Stimulated activated CD4-positive, alpha-beta T cell treated with anti-CD3 and anti-CD28 coated beads, Interleukin-4, amount 100 ng/mL, for 1 hour (primary cell): Measurements from ENCODE around the gene ZNF529.
"Not testable (repeated sequence)": the region's sequence is repeated elsewhere in the genome, so short reads cannot be mapped to it uniquely, and the experiment has no call there.

ENCODE experiments used
- DNase-seq: peaks from one replicate; pipeline ENCODE4 v3.0.0-alpha.2; 2020

The ZNF529 gene

DNA sequence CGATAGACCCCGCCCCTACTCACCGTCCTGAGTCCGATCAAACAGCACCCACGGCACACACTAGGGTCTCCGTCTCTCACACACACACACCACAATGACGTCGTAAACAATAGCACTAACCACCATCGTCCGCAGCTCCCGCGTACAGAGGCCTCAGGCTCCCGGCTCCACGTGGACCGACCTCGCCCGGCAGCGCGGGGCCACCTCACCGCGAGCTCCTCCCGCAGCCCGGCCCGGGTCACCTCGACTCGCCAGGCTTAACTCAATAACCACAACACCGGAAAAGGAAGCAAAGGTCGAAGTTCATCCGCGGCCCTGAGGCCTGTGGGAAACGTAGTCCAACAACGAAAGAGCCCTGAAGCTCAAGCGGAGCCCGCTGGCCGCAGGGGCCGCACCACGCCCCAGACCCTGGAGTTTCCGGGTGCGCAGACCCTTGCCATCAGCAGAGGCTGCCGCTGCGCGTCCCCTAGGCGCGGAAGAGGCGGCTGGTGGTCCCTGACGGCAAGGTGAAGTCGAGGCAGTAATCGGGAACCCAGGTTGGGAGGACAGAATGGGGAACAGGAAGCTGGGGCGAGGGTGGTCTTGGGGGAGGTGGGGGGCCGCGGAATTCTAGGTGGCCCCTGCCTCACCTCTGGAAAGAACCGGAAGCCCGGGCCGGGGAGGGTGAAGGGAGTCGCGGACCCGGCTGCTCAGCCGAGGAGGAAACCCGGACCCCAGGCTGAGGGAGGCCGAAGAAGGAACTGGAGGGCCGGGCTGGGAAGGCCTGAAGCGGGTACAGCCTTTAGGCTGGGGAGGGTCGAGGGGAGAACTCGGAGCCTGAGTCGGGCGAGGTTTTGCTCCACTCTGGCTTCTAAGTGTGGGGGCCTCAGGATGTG is at the start of gene ZNF529:
ZNF529 (minus strand) TSS at position 273 of the 875 bp plus-strand sequence. CDS start 946 bp downstream, outside the sequence.
- DNase-seq: peak; percentile 74

DNA sequence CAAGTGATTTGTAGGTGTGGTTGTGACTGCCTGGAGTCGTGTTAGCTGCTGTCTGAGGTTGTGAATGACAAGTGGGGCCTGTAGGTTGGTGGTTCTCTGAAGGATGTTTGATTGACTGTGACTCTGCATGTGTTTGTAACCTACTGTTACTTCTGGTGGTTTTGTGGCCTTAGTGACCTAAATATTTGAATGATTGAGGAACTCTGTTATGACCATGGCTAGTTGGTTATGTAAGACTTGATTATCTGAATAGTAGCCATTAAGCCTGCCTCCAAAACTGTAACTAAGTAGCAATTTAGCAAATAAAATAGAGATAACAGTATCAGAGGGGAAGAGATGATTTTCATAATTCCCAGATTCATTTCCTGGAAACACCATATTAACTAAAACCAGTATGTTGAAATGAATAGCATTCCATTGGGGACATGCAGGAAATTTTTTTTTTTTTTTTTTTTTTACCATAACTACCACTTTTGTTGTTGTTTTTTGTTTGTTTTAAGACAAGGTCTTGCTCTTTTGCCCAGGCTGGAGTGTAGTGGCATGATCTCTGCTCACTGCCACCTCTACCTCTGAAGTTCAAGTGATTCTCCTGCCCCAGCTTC is 32.9 kb upstream of the ZNF529 start:
- DNase-seq: no peak

DNA sequence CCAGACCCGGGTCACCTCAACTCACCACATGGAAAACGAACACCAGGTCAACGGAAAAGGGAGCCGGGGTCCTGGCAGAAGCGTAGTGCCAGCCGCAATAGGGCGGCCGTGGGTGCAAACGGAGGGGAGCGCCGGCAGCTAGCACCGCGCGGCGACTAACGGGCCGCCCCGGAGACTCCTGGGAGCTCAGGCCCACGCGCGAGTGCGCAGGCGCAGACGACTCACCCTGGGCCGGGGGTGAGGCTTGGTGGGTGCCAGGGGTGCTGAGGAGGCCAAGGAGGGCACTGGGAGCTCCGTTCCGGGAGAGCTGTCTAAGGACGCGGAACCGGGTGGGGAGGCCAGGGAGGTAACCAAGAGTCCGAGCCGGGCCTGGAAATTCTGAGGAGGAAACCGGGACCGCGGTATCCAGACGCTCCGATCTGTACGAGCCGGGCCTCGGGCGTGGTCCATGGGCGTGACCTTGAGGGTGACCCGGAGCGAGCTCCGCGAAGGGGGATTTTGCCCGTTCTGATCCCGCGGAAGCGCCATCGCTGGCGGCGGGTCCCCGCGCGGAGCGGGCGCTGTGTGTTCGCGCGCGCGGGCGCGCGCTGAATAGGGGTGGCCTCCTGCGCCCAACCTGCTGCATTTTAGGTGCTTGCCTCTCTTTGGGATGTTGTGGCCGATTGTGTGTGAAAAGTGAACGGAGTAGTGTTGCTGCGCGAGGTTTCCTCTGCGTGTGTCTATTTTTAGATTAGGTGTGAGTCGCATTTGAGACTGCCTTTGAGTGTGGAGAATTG is 32.2 kb upstream of the ZNF529 start, which contains the start of gene ZNF382:
ZNF382 (plus strand) TSS at position 213 of the 776 bp plus-strand sequence. CDS start 4,602 bp downstream, outside the sequence.
- peak; percentile 94 for DNase-seq

DNA sequence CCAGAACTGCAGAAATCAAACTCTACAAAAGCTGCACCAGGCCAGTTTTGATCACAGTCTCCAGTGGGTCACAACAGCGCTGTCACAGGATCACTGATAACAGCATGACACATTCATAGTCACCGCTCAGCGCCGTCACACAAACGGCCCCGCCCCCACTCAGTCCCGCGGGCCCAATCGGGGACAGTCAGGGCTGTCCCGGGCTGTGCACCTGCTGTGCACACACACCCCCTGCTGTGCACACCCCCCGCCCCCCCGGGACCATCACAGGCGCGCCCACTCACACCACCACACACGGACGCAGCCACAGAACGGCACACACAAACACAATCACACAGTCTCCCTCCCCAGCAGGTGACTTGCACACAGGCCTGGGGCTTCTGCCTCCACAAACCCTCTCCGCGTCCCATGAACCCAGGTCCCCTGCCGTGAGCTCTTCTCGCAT is 31.6 kb upstream of the ZNF529 start:
- peak; percentile 91 for DNase-seq

DNA sequence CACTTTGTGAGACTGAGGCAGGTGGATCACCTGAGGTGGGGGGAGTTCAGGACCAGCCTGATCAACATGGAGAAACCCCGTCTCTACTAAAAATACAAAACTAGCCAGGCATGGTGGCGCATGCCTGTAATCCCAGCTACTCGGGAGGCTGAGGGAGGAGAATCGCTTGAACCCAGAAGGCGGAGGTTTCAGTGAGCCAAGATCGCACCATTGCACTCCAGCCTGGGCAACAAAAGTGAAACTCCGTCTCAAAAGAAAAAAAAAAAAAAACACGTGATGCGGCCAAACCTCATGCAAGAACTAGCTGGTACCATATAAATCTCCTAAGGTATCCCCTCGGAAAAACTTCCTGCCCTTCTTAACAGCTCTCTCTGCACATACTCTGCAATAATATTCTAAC is 29.6 kb upstream of the ZNF529 start:
- not testable (repeated sequence) for DNase-seq

DNA sequence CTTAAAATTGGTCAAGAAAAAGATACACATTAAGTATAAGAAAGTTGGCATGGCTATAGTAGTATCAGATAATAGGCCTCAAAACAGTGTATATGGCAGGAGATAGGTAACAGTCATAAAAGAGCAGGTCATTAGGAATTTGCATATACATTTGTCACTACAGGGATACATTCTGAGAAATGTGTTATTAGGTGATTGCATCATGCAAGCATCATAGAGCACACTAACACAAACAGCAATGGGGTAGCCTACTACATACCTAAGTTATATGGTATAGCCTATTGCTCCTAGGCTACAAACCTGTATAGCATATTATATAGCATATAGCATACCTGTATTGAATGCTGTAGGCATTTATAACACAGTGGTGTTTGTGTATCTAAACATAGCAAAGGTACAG is 6.2 kb upstream of the ZNF529 start:
- DNase-seq: no peak

DNA sequence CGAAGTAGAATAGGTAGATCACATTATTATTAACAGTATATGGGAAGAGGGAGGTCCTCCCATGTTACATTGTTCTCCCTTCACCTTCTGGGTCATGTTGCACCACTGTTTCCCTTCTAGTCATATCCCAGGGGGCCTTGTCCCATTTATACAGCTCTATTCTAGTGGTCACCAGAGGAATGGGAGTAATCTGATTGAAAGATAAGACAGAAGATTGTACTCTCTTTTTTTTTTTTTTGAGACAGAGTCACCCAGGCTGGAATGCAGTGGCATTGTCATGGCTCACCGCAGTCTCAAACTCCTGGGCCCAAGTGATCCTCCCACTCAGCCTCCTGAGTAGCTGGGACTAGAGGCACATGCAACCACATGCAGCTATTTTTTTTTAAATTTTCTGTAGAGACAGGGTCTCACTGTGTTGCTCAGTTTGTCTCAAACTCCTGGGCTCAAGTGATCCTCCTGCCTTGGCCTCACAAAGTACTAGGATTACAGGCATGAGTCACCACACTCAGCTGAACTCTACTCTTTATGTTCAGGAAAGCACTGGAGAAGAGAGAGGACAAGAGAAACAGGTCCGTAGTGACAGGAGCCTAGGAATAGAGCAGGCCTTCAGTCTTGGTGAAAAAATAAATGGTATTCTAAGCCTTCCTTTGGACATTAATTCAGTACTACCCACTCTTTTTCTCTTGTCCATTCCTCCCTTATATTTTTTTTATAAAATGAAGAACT is 4.3 kb upstream of the ZNF529 start:
- DNase-seq: no peak

DNA sequence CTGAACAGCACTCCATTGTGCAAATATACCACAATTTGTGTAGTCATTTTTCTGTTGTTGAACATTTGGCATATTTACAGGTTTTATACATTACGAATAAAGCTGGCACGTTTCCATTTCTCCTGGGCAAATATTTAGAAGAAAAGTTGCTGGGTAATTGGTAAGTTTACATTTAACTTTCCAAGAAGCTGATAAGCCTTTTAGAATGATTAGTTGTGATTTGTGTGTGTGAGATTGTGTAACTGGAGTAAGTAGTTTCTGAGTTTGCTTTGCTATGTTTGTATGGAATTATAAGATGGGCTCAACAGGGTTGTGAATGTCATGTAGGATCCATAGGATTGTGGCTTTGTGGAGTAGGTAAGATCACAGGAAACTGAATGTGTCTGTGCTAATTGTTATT is 1.6 kb upstream of the ZNF529 start:
- no peak for DNase-seq

DNA sequence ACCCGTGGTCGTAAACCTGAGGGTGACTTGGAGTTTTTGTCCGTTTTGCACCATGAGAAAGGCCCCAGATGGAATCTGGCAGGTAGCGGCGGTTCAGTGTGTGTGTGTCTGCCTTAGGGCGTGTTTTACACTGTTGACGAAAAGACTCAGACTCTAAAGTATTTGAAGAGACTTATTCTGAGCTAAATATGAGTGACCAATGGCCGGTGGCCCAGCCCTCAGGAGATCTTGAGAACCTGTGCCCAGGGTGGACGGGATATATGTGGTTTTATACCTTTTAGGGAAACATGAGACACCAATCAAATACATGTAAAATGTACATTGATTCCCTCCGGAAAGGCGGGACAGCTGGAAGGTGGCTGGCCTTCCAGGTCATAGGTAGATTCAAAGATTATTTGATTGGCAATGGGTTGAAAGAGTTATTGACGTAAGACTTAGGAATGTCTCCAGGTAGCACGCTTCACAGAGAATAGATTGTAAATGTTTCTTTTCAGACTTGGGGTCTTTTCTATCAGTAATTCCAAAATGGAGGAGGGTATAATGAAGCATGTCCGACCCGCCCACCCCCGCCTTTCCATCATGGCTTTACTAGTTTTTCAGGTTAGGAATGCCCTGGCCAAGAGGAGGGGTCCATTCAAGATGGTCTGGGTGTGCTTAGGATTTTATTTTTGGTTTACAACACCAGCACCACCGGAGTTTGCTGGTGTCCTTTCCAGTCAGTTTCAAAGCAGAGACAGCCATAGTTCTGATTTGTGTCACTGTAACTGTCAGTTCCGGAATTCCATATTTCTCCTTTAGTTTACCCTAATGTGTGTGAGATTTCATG is 1.0 kb upstream of the ZNF529 start:
- no peak for DNase-seq

DNA sequence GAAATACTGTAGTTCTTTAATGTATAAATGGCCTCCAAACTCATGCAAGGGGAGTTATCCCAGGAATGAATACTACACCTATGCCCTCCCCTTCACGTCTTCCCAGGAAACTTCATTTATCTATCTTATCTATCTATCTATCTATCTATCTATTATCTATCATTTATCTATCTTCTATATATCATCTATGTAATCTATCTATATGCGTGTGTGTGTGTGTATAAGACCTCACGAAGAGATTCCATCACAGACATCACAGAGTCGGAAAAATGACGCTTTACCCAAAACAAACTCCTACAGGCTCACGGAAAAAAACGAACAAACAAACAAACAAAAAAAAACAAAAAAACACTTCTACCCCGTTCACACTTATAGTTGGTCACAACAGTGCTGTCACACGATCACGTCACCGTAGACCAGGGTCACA is 486 bp downstream of the ZNF529 start:
- DNase-seq: no peak

DNA sequence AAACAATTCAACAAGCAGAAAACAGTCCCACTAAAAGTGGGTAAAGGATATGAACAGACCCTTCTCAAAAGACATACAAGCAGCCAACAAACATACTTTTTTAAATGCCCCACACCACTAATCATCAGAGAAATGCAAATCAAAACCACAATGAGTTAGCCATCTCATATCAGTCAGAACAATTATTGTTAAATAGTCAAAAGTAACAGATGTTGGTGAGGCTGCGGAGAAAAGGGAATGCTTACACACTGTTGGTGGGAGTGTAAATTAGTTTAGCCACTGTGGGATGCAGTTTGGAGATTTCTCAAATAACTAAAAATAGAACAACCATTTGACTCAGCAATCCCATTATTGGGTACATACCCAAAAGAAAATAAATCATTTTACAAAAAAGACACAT is 8.7 kb downstream of the ZNF529 start:
- DNase-seq: no peak

DNA sequence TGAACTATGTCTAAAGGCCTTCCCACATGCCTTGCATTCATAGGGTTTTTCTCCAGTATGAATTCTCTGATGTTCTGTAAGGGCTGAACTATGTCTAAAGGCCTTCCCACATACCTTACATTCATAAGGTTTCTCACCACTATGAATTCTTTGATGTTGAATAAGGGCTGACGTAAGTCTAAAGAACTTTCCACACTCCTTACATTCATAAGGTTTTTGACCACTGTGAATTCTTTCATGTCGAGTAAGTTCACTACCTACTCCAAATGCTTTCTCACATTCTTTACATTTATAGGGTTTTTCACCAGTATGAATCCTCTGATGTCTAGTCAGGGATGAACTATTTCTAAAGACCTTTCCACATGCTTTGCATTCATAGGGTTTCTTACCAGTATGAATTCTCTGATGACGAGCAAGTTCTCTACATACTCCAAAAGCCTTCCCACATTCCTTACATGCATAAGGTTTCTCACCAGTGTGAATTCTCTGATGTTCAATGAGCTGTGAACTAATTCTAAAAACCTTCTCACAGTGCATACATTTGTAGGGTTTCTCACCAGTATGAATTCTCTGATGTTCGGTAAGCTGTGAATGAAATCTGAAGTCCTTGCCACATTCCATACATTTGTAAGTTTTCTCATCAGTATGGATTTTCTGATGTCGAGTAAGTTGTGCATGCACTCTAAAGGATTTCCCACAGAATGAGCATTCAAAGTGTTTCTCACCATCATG is 25.9 kb downstream of the ZNF529 start:
- DNase-seq: no peak

DNA sequence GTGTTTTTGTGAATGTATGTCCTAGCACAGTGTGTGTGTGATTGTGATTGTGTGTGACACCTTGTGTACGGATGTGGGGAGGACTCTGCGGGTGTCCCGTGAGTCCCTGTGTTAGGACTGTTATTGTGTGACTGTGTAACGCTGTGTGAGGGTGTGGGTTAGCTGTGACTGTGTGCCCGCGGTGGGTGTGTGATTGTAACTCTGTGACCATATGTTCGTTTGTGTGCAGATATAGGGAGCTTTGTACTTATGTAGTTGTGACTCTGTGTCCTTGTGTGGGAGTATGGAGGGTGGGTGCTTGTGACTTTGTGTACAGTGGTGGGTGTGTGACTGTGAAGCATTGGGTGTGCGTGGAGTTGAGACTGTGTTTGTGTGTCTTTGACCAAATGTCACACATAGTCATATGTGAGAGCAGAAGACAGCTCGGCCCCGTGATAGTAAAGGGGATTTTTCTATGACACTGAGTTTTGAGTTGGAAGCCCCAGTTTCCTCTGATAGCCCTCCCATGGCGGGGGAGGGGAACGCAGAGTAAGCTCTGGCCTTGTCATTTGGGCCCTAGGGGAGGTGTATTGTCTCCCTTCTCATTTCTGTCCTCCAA is 44.1 kb downstream of the ZNF529 start:
- peak; percentile 30 for DNase-seq

DNA sequence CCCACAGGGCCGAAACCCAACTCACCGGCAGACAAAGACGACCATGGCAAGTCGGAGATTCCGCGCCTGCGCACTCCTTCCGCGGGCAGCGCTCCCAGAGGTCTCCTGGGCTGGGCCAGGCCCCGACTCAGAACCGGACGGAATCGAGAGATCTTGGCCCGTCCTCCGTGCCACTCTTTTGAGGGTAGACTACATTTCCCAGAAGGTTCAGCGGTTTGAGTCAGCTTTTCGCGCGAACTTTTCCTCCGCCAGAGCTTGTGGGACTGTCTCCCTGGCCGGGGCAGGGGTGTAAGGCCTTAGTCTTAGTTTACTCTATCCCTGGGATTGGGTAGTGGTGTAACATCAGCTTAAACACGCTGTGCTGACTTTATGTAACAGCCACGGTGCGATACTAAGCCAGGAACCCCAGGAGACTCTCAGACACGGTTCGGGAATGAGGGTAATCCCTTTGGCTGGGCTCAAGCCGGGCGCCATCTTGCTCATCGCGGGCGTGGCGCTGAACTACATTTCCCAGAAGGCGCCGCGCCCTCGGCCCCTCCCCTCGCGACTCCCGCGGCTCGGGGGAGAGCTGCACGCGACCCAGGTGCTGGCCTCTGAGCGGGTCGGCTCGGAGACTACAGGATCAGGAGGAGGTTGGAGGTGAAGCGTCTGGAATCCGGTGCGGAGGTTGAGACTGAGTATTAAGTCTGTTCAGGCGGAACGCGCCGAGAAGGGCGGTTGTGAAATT is 44.7 kb downstream of the ZNF529 start, which contains the start of gene ZNF260:
ZNF260 (minus strand) TSS at position 78 of the 727 bp plus-strand sequence. CDS start 13,033 bp downstream, outside the sequence.
- DNase-seq: peak; percentile 93

DNA sequence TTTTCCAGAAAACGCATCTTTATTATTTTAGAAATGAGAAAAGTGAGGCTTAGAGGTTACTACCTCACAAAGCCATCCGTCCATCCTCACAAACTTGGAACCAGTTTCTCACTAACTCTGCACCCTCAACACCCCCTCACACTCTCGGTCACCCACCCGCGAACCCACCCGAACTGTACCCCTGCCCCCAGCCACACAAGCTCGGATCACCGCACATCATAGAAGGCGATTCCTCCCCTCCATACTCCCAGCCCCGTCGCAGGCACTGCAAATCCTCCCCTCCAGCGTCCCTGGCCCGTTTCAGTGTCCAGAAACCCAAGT is 45.3 kb downstream of the ZNF529 start:
- no peak for DNase-seq

DNA sequence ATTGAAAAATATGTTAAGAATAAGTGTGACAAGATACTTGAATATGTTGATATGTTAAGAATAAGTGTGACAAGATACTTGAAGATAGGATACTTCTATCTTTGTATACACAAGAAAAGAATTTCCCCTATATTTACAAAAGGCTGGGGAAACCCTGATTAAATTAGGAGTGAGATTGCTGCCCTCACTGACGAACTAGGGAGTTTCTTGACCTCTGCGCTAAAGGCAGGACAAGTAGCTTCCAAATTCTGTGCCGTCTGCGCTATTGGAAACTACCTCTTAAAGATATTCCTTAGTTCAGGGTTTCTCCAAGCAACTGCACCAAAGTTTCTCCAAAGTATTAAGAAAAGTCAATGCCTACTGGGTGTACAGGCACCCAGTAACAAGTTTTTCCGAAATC is 45.8 kb downstream of the ZNF529 start:
- no peak for DNase-seq

DNA sequence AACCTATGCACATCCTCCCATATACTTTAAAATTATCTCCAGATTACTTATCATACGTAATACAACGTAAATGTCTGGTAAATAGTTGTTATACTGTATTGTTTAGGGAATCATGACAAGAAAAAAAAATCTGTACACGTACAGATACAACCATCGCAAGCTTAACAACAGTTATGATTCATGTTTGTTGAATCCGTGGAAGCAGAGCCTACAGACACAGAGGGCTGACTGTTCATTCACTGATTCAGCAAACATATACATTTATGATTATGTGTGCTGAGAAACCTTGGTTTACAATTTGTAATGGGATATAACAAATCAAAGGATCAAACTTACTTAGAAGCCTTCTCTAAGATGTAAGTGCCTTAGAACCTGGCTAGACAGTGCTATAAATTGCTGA is 46.5 kb downstream of the ZNF529 start:
- no peak for DNase-seq

DNA sequence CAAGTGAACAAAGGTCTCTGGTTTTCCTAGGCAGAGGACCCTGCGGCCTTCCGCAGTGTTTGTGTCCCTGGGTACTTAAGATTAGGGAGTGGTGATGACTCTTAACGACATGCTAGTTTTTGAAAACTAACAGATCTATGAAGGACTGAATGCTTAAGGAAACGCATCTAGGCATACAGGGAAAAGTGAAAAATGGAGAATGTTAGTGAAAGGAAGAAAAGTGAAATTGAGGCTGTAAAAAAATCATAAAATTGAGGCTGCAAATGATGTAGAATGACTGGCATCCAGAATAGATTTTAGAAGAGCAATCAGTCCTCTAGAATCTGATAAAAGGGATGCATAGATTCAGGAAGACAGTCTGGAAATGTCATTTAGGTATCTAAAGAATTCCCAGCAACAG is 48.5 kb downstream of the ZNF529 start:
- DNase-seq: no peak

DNA sequence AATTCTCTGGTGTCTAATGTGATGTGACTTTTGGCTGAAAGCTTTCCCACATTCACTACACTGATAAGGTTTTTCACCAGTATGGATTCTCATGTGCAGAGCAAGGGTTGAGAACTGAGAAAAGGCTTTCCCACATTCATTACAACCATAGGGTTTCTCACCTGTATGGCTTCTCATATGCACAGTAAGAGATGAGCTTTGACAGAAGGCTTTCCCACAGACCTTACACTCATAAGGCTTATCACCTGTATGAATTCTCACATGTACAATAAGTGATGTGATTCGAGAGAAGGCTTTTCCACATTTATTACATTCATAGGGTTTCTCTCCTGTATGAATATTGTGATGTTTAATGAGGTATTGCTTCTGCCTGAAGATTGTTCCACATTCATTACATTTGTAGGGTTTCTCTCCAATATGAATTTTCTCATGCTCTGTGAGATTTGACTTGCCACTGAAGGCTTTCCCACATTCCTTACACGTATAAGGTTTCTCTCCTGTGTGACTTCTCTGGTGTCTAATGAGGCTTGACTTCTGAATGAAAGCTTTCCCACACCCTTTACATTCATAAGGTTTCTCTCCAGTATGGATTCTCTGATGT is 59.0 kb downstream of the ZNF529 start:
- DNase-seq: no peak
